Duodenal mucosa (tissue), 2 donors: Measurements from ENCODE around the gene MSI2.

Experiments
- H3K27ac ChIP-seq: one replicate; pipeline ENCODE4 v1.7.0; 2013; ENCODE audit warnings: low read depth, low read length
- H3K27me3 ChIP-seq, 2 donors: one replicate each; pipeline ENCODE4 v1.7.0; 2013; ENCODE audit warnings: low read length in 2 of 2, control low read depth in 1 of 2; ENCODE audit not compliant: insufficient read depth in 2 of 2, control insufficient read depth in 1 of 2
- H3K36me3 ChIP-seq, 2 donors: one replicate each; pipeline ENCODE4 v1.7.0; 2013; ENCODE audit warnings: low read length in 2 of 2, control low read depth in 1 of 2; ENCODE audit not compliant: insufficient read depth in 2 of 2, control insufficient read depth in 1 of 2
- H3K4me1 ChIP-seq, 2 donors: one replicate each; pipeline ENCODE4 v1.7.0; 2013; ENCODE audit warnings: low read length in 2 of 2, control low read depth in 1 of 2; ENCODE audit not compliant: insufficient read depth in 2 of 2, control insufficient read depth in 1 of 2
- H3K4me3 ChIP-seq, 2 donors: one replicate each; pipeline ENCODE4 v1.7.0; 2013; ENCODE audit warnings: low read length in 2 of 2, low read depth in 1 of 2
- H3K9ac ChIP-seq, 2 donors: one replicate each; pipeline ENCODE4 v1.7.0; 2013; ENCODE audit warnings: low read length in 2 of 2, low read depth in 1 of 2
- H3K9me3 ChIP-seq, 2 donors: one replicate each; pipeline ENCODE4 v1.7.0; 2013; ENCODE audit warnings: low read length in 2 of 2, control low read depth in 1 of 2; ENCODE audit not compliant: control insufficient read depth in 1 of 2

MSI2 gene

DNA sequence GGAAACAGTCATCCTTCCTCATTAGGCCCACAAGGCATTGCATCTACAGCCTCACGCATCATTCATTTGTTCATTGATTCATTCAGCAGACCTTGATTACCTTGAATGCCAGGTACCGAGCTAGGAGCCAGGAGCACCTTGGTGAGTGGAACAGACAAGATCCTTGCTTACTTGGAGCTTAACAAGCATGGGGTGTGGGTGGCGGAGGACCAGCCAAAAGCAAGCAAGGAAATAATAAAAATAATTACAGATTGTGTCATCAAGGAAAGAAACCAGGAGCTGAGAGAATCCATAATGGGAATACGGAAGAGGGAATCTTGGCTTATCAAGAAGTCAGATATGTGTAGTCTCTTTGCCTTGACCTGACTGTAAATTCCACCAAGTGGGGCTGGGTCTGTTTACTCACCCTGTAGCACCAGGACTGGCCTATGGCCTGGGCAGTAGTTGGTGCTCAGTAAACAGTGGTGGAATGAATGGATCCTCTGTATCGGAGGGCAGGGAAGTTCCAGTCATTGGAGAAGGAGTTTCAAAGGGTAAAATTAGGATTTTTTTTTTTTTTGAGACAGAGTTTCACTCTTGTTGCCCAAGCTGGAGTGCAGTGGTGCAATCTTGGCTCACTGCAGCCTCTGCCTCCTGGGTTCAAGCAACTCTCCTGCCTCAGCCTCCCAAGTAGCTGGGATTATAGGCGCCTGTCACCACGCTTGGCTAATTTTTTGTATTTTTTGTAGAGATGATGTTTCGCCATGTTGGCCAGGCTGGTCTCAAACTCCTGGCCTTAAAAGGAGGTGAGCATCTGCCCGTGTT, 157.7 kb downstream of the MSI2 start:
- no peaks in the 10 kb centered on the region for H3K27me3 ChIP-seq
- H3K9me3 ChIP-seq, result no peaks in the 10 kb centered on the region
- H3K27ac ChIP-seq, result no peak overlapping the region
- H3K9ac ChIP-seq, result no peak overlapping the region
- no peak overlapping the region for H3K4me3 ChIP-seq
- H3K4me1 ChIP-seq, result peaks cover 3 to 4% of the 10 kb centered on the region in 2 donors
- no peaks in the 10 kb centered on the region for H3K36me3 ChIP-seq

- H3K4me1 ChIP-seq, result peaks cover 3 to 7% of the 10 kb centered on the region in 2 donors
- no peak overlapping the region for H3K27ac ChIP-seq
- H3K9me3 ChIP-seq, result no peaks in the 10 kb centered on the region
- H3K4me3 ChIP-seq, result no peak overlapping the region
- no peaks in the 10 kb centered on the region for H3K36me3 ChIP-seq
- H3K27me3 ChIP-seq, result no peaks in the 10 kb centered on the region
- H3K9ac ChIP-seq, result no peak overlapping the region
These were observed 159.5 kb downstream of the MSI2 start for GRCh38 chr17:57415751-57416207.

DNA sequence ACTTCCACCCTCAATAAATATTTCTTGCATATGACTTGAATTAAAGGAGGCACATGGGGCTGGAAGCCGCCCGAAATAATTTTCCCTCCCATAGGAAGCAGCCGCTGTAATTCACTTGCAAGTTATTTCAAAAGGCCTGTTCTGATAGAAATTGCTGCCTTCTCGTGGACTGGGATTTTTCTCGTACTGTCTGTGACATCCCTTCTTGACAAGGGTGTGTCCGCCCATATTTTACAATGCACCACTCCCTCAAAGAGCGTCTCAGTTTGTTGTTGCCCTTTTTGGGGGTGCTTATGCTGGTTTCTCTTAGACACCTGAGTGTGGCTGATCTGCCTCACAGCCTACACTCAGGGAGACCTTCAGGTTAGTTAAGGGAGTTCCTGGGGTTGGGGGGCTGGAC, 160.0 kb downstream of the MSI2 start:
- Histone ChIP-seq H3K9ac (no peak overlapping the region), H3K27me3 (no peaks in the 10 kb centered on the region), H3K27ac (no peak overlapping the region), H3K36me3 (no peaks in the 10 kb centered on the region), H3K4me1 (peaks cover 8 to 13% of the 10 kb centered on the region in 2 donors), H3K4me3 (no peak overlapping the region), H3K9me3 (no peaks in the 10 kb centered on the region)

DNA sequence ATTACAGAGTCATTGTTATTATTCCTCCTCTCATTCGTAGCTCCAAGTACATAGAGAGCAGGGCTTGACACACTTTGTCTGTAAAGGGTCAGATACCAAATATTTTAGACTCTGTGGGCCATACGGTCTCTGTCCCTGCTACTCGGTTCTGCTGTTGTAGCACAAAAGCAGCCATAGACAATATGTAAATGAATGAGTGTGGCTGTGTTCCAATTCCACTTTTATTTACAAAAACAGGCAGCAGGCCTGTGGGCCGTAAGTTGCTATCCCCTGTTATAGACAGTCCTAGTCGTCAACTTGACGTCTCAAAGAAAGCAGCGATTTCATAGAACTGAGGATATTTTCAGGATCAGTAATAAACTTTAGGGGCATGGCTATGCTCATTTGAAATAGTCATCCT, 161.6 kb downstream of the MSI2 start:
- H3K4me3 ChIP-seq, result no peak overlapping the region
- H3K9me3 ChIP-seq, result no peaks in the 10 kb centered on the region
- H3K27me3 ChIP-seq, result no peaks in the 10 kb centered on the region
- no peak overlapping the region for H3K27ac ChIP-seq
- peaks cover 11 to 18% of the 10 kb centered on the region in 2 donors for H3K4me1 ChIP-seq
- no peak overlapping the region for H3K9ac ChIP-seq
- no peaks in the 10 kb centered on the region for H3K36me3 ChIP-seq

DNA sequence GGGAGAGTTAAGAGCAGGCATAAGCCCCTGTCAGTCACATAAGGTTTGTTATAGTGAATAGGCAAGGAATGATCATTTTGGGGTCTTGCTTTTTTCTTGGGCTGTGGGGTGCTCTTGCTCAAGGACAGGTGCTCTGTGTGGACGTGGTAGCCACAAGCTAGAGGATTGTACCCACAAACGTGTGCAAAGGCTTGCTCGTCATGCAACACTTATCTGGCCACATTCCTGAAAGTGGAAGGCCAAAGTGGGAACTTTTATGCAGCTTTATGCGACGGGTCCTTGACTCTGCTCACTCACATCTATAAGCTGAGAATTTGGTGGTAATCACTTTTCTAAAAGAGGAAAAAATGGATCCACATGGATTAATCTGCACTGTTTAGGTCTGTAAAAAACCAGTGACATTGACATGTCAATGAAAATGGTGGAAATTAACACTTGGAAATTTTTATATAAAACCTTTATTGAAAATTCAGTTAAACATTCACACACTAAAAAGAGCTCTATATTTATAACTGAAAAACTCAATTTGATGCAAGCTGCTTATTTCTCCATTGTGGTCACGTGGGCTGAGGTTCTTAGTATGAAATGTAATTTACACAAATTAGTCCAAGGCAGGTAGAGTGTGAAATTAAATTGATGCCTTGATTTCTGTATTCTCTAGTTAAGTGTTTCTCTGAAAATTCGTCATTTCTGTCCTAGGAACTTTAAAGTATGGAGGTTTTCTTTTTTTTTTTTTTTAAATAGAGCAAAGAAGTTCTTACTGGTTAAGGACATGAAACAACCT, 162.3 kb downstream of the MSI2 start:
- Histone ChIP-seq H3K27ac (no peak overlapping the region), H3K4me3 (no peak overlapping the region), H3K36me3 (no peaks in the 10 kb centered on the region), H3K9me3 (no peaks in the 10 kb centered on the region), H3K9ac (no peak overlapping the region), H3K27me3 (no peaks in the 10 kb centered on the region), H3K4me1 (peaks cover 11 to 18% of the 10 kb centered on the region in 2 donors)

DNA sequence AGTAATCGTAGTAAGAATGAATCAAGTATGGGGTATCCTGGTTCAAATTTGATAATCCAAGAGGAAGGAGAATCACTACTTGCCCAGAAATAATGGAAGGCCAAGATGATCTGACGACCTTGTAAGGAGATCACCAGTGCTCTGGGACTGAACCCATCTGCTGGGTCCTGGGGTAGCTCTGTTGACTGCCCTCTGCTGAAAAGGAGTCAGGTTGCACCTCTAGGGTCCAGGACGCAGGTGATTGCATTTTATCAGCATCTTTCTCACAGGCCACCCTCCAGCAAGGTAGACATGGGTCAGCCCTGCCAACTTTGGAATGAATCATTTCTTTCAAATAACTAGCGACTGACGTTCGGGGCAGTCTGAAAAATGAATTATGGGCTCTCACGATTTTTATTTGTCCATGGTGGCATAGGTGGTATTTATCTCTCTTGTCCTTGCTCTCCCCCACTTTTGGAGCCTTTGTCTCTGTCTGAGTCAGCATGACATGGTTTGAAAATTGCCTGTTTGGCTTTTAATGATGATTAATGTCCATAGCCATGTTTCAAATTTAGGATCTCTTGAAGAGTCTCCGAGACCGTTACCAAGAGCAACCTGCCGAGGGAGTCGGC, 163.7 kb downstream of the MSI2 start:
- Histone ChIP-seq H3K9me3 (no peaks in the 10 kb centered on the region), H3K27ac (no peak overlapping the region), H3K27me3 (no peaks in the 10 kb centered on the region), H3K4me3 (no peak overlapping the region), H3K4me1 (peaks cover 15 to 21% of the 10 kb centered on the region in 2 donors), H3K9ac (no peak overlapping the region), H3K36me3 (no peaks in the 10 kb centered on the region)

GRCh38 chr17:57420734-57421717, 164.7 kb downstream of the MSI2 start:
- no peaks in the 10 kb centered on the region for H3K27me3 ChIP-seq
- H3K9me3 ChIP-seq, result no peaks in the 10 kb centered on the region
- peaks cover 21 to 27% of the 10 kb centered on the region in 2 donors for H3K4me1 ChIP-seq
- H3K36me3 ChIP-seq, result no peaks in the 10 kb centered on the region
- no peak overlapping the region for H3K9ac ChIP-seq
- H3K27ac ChIP-seq, result no peak overlapping the region
- no peak overlapping the region for H3K4me3 ChIP-seq

GRCh38 chr17:57422574-57423164, 166.3 kb downstream of the MSI2 start:
- no peak overlapping the region for H3K9ac ChIP-seq
- H3K36me3 ChIP-seq, result no peaks in the 10 kb centered on the region
- no peak overlapping the region for H3K27ac ChIP-seq
- no peak overlapping the region for H3K4me3 ChIP-seq
- no peaks in the 10 kb centered on the region for H3K27me3 ChIP-seq
- peaks cover 21 to 27% of the 10 kb centered on the region in 2 donors for H3K4me1 ChIP-seq
- H3K9me3 ChIP-seq, result no peaks in the 10 kb centered on the region

GRCh38 chr17:57423541-57423940, 167.2 kb downstream of the MSI2 start:
- Histone ChIP-seq H3K4me3 (no peak overlapping the region), H3K4me1 (peaks cover 21 to 27% of the 10 kb centered on the region in 2 donors), H3K36me3 (no peaks in the 10 kb centered on the region), H3K27ac (no peak overlapping the region), H3K9me3 (no peaks in the 10 kb centered on the region), H3K27me3 (no peaks in the 10 kb centered on the region), H3K9ac (no peak overlapping the region)
